NCI-H2081 treated with DMSO at 0.1 percent for 48 hours (cell line): ENCODE results near the gene JAK1.

ENCODE experiments used
- DNase-seq: peaks from one replicate; lab custom pipeline; 2025; lab: John Stamatoyannopoulos, UW

Gene JAK1

GRCh38 chr1:64980745-64981600 is 14.6 kb upstream of the JAK1 start:
- DNase-seq, result no peak

- DNase-seq, result no peak
Measured at GRCh38 chr1:64979358-64979757, 13.0 kb upstream of the JAK1 start.

GRCh38 chr1:64976361-64976760 is 10.0 kb upstream of the JAK1 start:
- DNase-seq, result no peak

- no peak for DNase-seq
Measured at GRCh38 chr1:64975740-64976139, 9.4 kb upstream of the JAK1 start.

GRCh38 chr1:64975127-64975526 is 8.8 kb upstream of the JAK1 start:
- no peak for DNase-seq

GRCh38 chr1:64974288-64974825 is 8.0 kb upstream of the JAK1 start:
- no peak for DNase-seq

GRCh38 chr1:64973061-64973647 is 6.8 kb upstream of the JAK1 start:
- no peak for DNase-seq

GRCh38 chr1:64969305-64970046 is 3.1 kb upstream of the JAK1 start:
- DNase-seq, result no peak

- DNase-seq, result no peak
Measured at GRCh38 chr1:64967381-64967780, 1.0 kb upstream of the JAK1 start.

GRCh38 chr1:64965366-64966157 is 787 bp downstream of the JAK1 start:
- no peak for DNase-seq

GRCh38 chr1:64963466-64963865 is 2.9 kb downstream of the JAK1 start:
- DNase-seq, result no peak

GRCh38 chr1:64962441-64962840 is 3.9 kb downstream of the JAK1 start:
- DNase-seq, result no peak

GRCh38 chr1:64961923-64962322 is 4.4 kb downstream of the JAK1 start:
- no peak for DNase-seq

- DNase-seq, result no peak
Measured at GRCh38 chr1:64960731-64961130, 5.6 kb downstream of the JAK1 start.

- DNase-seq, result no peak
Measured at GRCh38 chr1:64959986-64960385, 6.4 kb downstream of the JAK1 start.

GRCh38 chr1:64956733-64957441 is 9.5 kb downstream of the JAK1 start:
- DNase-seq, result no peak

- DNase-seq, result no peak
Measured at GRCh38 chr1:64956010-64956640, 10.2 kb downstream of the JAK1 start.

- DNase-seq, result no peak
Measured at GRCh38 chr1:64955097-64956009, 11.0 kb downstream of the JAK1 start.

- no peak for DNase-seq
Measured at GRCh38 chr1:64953241-64953640, 13.1 kb downstream of the JAK1 start.
